GM12878 (cell line): ENCODE data around the gene PON3. TPM values are rescaled to one million over a fixed set of nuclear protein-coding genes. Genes with fewer than 3 reads are reported as not detected.

Source experiments
- ATAC-seq: fragments of 200-7000 bp; cut with Tn5 transposase; 3 replicates; pipeline ENCODE4 v1.9.1; 2020; ENCODE audit warnings: mild to moderate bottlenecking, moderate library complexity
- BruUV-seq: library from RNA; stranded (reverse); fragments of 400-500 nt; replicated peaks from 2 replicates; lab custom pipeline; 2021; lab: Mats Ljungman, UMichigan
- CTCF ChIA-PET: fragments of 300-600 bp; sonication (Branson Sonifier 250); formaldehyde crosslinking; extraction: SDS; loops from one replicate; lab custom pipeline; 2021; ENCODE audit warnings: inconsistent platforms; lab: Yijun Ruan, JAX
- POLR2A ChIA-PET: fragments of 350-600 bp; formaldehyde crosslinking; extraction: SDS; loops from one replicate; lab custom pipeline; 2021; ENCODE audit warnings: inconsistent platforms; lab: Charles Lee
- RAD21 ChIA-PET: fragments of 300-600 bp; sonication (Branson Sonifier 250); formaldehyde crosslinking; loops from one replicate; lab custom pipeline; 2023; ENCODE audit warnings: antibody characterized with exemption; ENCODE audit not compliant: unreplicated experiment; lab: Charles Lee
- SMC1A ChIA-PET: fragments of 300-600 bp; sonication (Branson Sonifier 250); formaldehyde crosslinking; loops from one replicate; lab custom pipeline; 2023; ENCODE audit not compliant: unreplicated experiment, uncharacterized antibody; lab: Charles Lee
- DNase-seq: peaks from one replicate; pipeline ENCODE4 v3.0.0-alpha.2; 2011; ENCODE audit warnings: low read depth, low spot score
- FAIRE-seq: peaks from 3 replicates; lab custom pipeline; 2011; peaks lifted over from hg19 to GRCh38; lab: Jason Lieb, UNC
- H2AFZ ChIP-seq: 2 replicates; pipeline ENCODE4 v1.6.0; 2011; ENCODE audit warnings: low read depth, low read length, control low read depth; ENCODE audit not compliant: control insufficient read depth
- H3K27ac ChIP-seq: 2 replicates; pipeline ENCODE4 v1.5.1; 2011; ENCODE audit warnings: control low read depth; ENCODE audit not compliant: control insufficient read depth, insufficient read depth
- H3K27me3 ChIP-seq, 2 experiments: replicated peaks in 1 of 2; 2 replicates each; pipeline versions ENCODE4 v1.6.0 to v1.6.1; 2011; ENCODE audit warnings: low read length in 1 of 2; ENCODE audit not compliant: control insufficient read depth in 2 of 2, insufficient read depth in 2 of 2
- H3K36me3 ChIP-seq, 2 experiments: 2 replicates each; pipeline ENCODE4 v1.5.1; 2011; ENCODE audit warnings: low read length in 1 of 2; ENCODE audit not compliant: control insufficient read depth in 2 of 2, insufficient read depth in 2 of 2
- H3K4me1 ChIP-seq: 2 replicates; pipeline ENCODE4 v1.6.1; 2011; ENCODE audit warnings: mild to moderate bottlenecking, low read length, moderate library complexity, mixed read lengths; ENCODE audit not compliant: control insufficient read depth, insufficient read depth
- H3K4me2 ChIP-seq: 2 replicates; pipeline ENCODE4 v1.6.0; 2011; ENCODE audit warnings: control low read depth; ENCODE audit not compliant: control insufficient read depth, insufficient read depth
- H3K4me3 ChIP-seq: fragments of 200-600 bp; sonication (generic); 2 replicates; pipeline ENCODE4 v1.5.1; 2016
- H3K79me2 ChIP-seq: 2 replicates; pipeline ENCODE4 v1.6.0; 2011; ENCODE audit warnings: low read length; ENCODE audit not compliant: control insufficient read depth, insufficient read depth
- H3K9ac ChIP-seq: 2 replicates; pipeline ENCODE4 v1.8.0; 2011; ENCODE audit warnings: low read length, control low read depth, mixed read lengths; ENCODE audit not compliant: control insufficient read depth, insufficient read depth
- H3K9me3 ChIP-seq: replicated peaks from 3 replicates; pipeline ENCODE4 v1.5.1; 2011; ENCODE audit warnings: mild to moderate bottlenecking, low read length; ENCODE audit not compliant: control insufficient read depth, insufficient read depth
- H4K20me1 ChIP-seq: 2 replicates; pipeline ENCODE4 v1.6.0; 2011; ENCODE audit not compliant: control insufficient read depth, insufficient read depth
- JUNB ChIP-seq: IDR thresholded peaks from 2 replicates; pipeline ENCODE4 v1.6.1; 2016; ENCODE audit warnings: antibody characterized with exemption, mild to moderate bottlenecking
- NFYA ChIP-seq: IDR thresholded peaks from 2 replicates; pipeline ENCODE4 v1.6.1; 2011; ENCODE audit warnings: low read depth, mild to moderate bottlenecking, low read length, improper control_type of control experiment, borderline replicate concordance
- TBL1XR1 ChIP-seq: IDR thresholded peaks from 2 replicates; pipeline ENCODE4 v1.6.1; 2012; ENCODE audit warnings: low read depth, low read length, improper control_type of control experiment
- WGBS: methylation state at CpG from one replicate; pipeline ENCODE4 v1.1.6; 2016; ENCODE audit warnings: low lambda C conversion rate; ENCODE audit not compliant: insufficient replicate concordance, insufficient coverage; ENCODE audit errors: missing lambda C conversion rate; 5-methylcytosine and 5-hydroxymethylcytosine counted together
- in situ Hi-C: fragments of 300-500 bp; cut with MboI; formaldehyde crosslinking; loops from 9 replicates; pipeline ENCODE4 v1.14.3; 2018; ENCODE audit warnings: mixed read lengths
- intact Hi-C: fragments of 100-400 bp; cut with micrococcal nuclease; formaldehyde crosslinking; loops from one replicate; pipeline ENCODE4 v1.14.2; 2022; ENCODE audit not compliant: unreplicated experiment
- polyA plus RNA-seq, 11 experiments: library from polyadenylated mRNA; depleted of rRNA in 4 of 11; unstranded in 6 of 11; stranded (reverse) in 5 of 11; fragments of >200 nt; fragmentation: Nextera tagmentation in 4 of 11; fragmentation: Illumina TruSeq in 1 of 11; extraction: Ambion mirVana in 4 of 11; extraction: Trizol in 1 of 11; gene quantifications; 1 replicate in 1 of 11; 2 replicates in 10 of 11; pipeline versions ENCODE4 v1.2.1 to v1.2.3, GENCODE V29; 2011 to 2016; ENCODE audit warnings: inconsistent platforms in 2 of 11, missing spikeins in 2 of 11, low read depth in 1 of 11
- total RNA-seq, 4 experiments: library from RNA; depleted of rRNA in 3 of 4; stranded (reverse); fragments of >200 nt in 3 of 4; fragmentation: Illumina TruSeq in 1 of 4; extraction: Trizol in 1 of 4; gene quantifications; 2 replicates each; pipeline versions ENCODE4 v1.2.1 to v1.2.3, GENCODE V29; 2013 to 2021
- TF ChIP-seq, protein P1 (sequence below): IDR thresholded peaks from 2 replicates; pipeline ENCODE4 v1.6.1; 2012; ENCODE audit warnings: mild to moderate bottlenecking, low read depth, low read length
- TF ChIP-seq, protein P2 (sequence below): fragments of 450-650 bp; IDR thresholded peaks from 2 replicates; pipeline ENCODE4 v1.6.1; 2016; ENCODE audit warnings: mild to moderate bottlenecking

Gene PON3
- total and polyA plus RNA-seq, 10 of the 15 experiments (the other 5 are each of a cell fraction or from before 2014, with no cell fraction given), result 0.45 to 2.0 (median 0.91) TPM

DNA sequence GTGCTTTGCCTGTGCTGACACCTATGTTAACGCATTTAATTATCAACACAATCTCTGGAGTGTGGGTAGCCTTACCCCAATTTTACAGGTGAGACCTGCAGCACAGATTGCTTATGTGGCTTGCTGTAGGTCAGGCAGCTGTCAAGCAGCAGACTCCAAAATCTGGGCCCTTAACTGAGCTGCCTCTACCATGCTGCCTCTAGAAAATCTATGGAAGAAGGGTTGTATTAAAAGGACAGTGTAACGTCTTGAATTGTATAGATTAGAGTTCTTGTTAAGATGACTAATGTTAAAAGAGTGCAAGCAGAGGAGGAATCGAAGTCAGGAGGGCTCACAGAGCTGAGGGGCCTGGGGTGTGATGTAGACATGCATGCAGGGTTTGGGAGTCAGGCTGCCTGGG lies 1.2 kb upstream of the PON3 start (continued):
- TF ChIP-seq, protein P1, sequence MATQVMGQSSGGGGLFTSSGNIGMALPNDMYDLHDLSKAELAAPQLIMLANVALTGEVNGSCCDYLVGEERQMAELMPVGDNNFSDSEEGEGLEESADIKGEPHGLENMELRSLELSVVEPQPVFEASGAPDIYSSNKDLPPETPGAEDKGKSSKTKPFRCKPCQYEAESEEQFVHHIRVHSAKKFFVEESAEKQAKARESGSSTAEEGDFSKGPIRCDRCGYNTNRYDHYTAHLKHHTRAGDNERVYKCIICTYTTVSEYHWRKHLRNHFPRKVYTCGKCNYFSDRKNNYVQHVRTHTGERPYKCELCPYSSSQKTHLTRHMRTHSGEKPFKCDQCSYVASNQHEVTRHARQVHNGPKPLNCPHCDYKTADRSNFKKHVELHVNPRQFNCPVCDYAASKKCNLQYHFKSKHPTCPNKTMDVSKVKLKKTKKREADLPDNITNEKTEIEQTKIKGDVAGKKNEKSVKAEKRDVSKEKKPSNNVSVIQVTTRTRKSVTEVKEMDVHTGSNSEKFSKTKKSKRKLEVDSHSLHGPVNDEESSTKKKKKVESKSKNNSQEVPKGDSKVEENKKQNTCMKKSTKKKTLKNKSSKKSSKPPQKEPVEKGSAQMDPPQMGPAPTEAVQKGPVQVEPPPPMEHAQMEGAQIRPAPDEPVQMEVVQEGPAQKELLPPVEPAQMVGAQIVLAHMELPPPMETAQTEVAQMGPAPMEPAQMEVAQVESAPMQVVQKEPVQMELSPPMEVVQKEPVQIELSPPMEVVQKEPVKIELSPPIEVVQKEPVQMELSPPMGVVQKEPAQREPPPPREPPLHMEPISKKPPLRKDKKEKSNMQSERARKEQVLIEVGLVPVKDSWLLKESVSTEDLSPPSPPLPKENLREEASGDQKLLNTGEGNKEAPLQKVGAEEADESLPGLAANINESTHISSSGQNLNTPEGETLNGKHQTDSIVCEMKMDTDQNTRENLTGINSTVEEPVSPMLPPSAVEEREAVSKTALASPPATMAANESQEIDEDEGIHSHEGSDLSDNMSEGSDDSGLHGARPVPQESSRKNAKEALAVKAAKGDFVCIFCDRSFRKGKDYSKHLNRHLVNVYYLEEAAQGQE, result no peak
- no peak for TF ChIP-seq JUNB
- TF ChIP-seq TBL1XR1, result no peak
- TF ChIP-seq, all 136 proteins: peak for 0

DNA sequence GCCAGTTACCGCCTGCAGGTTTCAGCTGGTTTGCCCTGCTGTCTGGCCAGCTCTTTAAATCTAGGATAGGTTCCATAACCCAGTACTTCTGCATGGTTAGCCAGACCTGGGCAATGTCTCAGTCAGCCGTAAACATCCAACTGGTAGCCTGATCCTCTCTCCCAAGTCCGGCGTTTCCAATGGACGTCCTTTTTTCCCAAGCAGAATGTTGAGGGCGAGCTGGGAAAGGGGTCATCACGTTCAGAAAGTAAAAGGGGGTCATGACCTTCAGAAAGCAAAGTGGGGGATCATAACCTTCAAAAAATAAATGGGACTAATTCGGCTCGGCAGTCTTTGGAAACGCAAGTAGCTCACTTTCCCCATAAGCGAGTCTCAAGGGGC lies 430 bp downstream of the PON3 start:
- intact Hi-C loops (no loop called here), in situ Hi-C loops (no loop called here)
- no peak overlapping the region for H3K4me3 ChIP-seq
- H3K79me2 ChIP-seq, result no peaks in the 10 kb centered on the region
- H3K4me1 ChIP-seq, result no peaks in the 10 kb centered on the region
- TF ChIP-seq, protein P2, sequence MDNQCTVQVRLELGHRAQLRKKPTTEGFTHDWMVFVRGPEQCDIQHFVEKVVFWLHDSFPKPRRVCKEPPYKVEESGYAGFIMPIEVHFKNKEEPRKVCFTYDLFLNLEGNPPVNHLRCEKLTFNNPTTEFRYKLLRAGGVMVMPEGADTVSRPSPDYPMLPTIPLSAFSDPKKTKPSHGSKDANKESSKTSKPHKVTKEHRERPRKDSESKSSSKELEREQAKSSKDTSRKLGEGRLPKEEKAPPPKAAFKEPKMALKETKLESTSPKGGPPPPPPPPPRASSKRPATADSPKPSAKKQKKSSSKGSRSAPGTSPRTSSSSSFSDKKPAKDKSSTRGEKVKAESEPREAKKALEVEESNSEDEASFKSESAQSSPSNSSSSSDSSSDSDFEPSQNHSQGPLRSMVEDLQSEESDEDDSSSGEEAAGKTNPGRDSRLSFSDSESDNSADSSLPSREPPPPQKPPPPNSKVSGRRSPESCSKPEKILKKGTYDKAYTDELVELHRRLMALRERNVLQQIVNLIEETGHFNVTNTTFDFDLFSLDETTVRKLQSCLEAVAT, result 0 out of 2 replicates have a peak, but pooled peaks have one; percentile 20
- TF ChIP-seq NFYA, result no peak
- ChIA-PET CTCF (interaction anchor here (1.0 to 2.0 kb wide), 6 partner anchors 9 to 115 kb away, joined by 3 to 19 read pairs (median 4); no protein-coding TSS in a partner anchor), POLR2A (interaction anchor here (0.6 kb wide), 1 partner anchor 415 kb away, joined by 5 read pairs; no protein-coding TSS in a partner anchor), SMC1A (interaction anchor here (0.7 to 5.3 kb wide), 6 partner anchors 15 to 116 kb away, joined by 3 to 32 read pairs (median 4); no protein-coding TSS in a partner anchor), RAD21 (interaction anchor here (0.7 to 2.1 kb wide), 2 partner anchors 10 to 80 kb away, joined by 3 to 9 read pairs; no protein-coding TSS in a partner anchor)
- no peak for ATAC-seq
- no peaks in the 10 kb centered on the region for H3K36me3 ChIP-seq
- no peak overlapping the region for H2AFZ ChIP-seq
- no peak overlapping the region for H3K4me2 ChIP-seq
- no peak for DNase-seq
- H3K9me3 ChIP-seq, result no peaks in the 10 kb centered on the region; the same call in 2 of the 3 replicates
- no peaks in the 10 kb centered on the region for H4K20me1 ChIP-seq
- peaks cover 0 to 6% of the 10 kb centered on the region in 2 experiments; a peak in 2 of 4 replicates for H3K27me3 ChIP-seq
- 55% methylated on average over 11 of the region's 11 CpGs for WGBS
- H3K27ac ChIP-seq, result no peak overlapping the region
- H3K9ac ChIP-seq, result no peak overlapping the region
- FAIRE-seq, result no peak
- BruUV-seq, result no TSS peak
